Stimulated activated CD8-positive, alpha-beta memory T cell treated with anti-CD3 and anti-CD28 coated beads, Interleukin-2, amount 100 ng/mL, for 1 hour (primary cell): Measurements from ENCODE around the gene PHEX.

Source experiments
- DNase-seq, 2 donors: peaks; one replicate each; pipeline ENCODE4 v3.0.0-alpha.2; 2020; ENCODE audit warnings: low read depth in 2 of 2

The PHEX gene

GRCh38 chrX:22040184-22040583 lies 8.1 kb downstream of the PHEX start:
- no peak for DNase-seq

- DNase-seq, result no peak
Measured at GRCh38 chrX:22041907-22042530, 9.9 kb downstream of the PHEX start.

- no peak for DNase-seq
Measured at GRCh38 chrX:22043872-22044271, 11.7 kb downstream of the PHEX start.

- no peak for DNase-seq
Measured at GRCh38 chrX:22047468-22047867, 15.3 kb downstream of the PHEX start.

- no peak for DNase-seq
Measured at GRCh38 chrX:22053481-22053880, 21.4 kb downstream of the PHEX start.

- no peak for DNase-seq
Measured at GRCh38 chrX:22056235-22056634, 24.1 kb downstream of the PHEX start.

GRCh38 chrX:22057667-22058066 lies 25.5 kb downstream of the PHEX start:
- DNase-seq, result no peak

- no peak for DNase-seq
Measured at GRCh38 chrX:22059775-22060174, 27.6 kb downstream of the PHEX start.

- no peak for DNase-seq
Measured at GRCh38 chrX:22060415-22061280, 28.5 kb downstream of the PHEX start.

- no peak for DNase-seq
Measured at GRCh38 chrX:22063284-22063683, 31.2 kb downstream of the PHEX start.

GRCh38 chrX:22069586-22069985 lies 37.5 kb downstream of the PHEX start:
- no peak for DNase-seq

- DNase-seq, result no peak
Measured at GRCh38 chrX:22073928-22074327, 41.8 kb downstream of the PHEX start.

GRCh38 chrX:22078117-22078516 lies 46.0 kb downstream of the PHEX start:
- DNase-seq, result no peak

GRCh38 chrX:22081475-22082092 lies 49.5 kb downstream of the PHEX start:
- DNase-seq, result peak in 1 of 2 donors; percentile 2

- no peak for DNase-seq
Measured at GRCh38 chrX:22086003-22086402, 53.9 kb downstream of the PHEX start.

- no peak for DNase-seq
Measured at GRCh38 chrX:22087011-22087557, 55.0 kb downstream of the PHEX start.

- DNase-seq, result no peak
Measured at GRCh38 chrX:22088326-22088725, 56.2 kb downstream of the PHEX start.

- DNase-seq, result no peak
Measured at GRCh38 chrX:22090181-22090580, 58.1 kb downstream of the PHEX start.

- DNase-seq, result no peak
Measured at GRCh38 chrX:22093550-22093949, 61.4 kb downstream of the PHEX start.

GRCh38 chrX:22095286-22095685 lies 63.2 kb downstream of the PHEX start:
- DNase-seq, result no peak

GRCh38 chrX:22095856-22096255 lies 63.7 kb downstream of the PHEX start:
- DNase-seq, result no peak

GRCh38 chrX:22097012-22097694 lies 65.0 kb downstream of the PHEX start:
- no peak for DNase-seq
